NCI-H226 (cell line): ENCODE results near the gene MEGF11.

ENCODE experiments used
- DNase-seq: peaks from one replicate; pipeline ENCODE4 v3.0.0-alpha.2; 2015

Gene MEGF11

GRCh38 chr15:66078929-66079275 lies 174.6 kb downstream of the MEGF11 start:
- DNase-seq, result no peak

DNA sequence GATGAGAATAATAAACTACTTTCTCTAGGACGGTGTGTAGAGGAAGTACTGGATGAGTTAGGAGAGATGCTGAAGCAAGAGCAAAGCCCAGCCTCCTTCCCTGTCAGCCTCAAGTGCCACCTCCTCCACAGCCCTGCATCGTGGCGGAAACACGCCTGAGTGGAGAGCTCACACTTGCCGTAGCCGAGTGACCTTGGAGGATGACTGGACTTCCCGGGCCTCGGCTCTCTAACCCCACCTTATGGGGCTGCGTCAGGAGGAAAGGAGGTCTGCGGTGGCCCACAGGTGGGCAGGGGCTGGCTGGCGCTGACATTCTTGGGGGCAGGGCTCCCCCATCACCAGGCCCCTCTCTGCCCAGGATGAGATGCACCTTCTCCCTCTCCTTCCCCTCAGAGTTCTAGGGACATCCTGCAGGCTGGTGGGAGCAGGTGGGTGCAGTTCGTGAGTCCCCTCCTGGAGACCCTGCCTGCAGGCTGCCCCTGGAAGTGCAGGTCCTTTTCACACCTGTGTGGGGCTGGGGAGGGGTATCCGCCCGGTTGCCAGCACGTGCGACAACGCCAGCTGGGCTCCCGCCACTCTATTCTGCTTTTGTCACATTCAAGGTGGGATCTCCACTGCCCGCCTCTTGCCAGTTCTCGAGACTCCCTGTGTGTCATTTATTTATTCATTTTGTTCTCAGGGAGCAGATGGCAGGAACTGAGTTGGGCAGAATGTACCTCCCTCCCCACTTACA lies 175.2 kb downstream of the MEGF11 start:
- no peak for DNase-seq

DNA sequence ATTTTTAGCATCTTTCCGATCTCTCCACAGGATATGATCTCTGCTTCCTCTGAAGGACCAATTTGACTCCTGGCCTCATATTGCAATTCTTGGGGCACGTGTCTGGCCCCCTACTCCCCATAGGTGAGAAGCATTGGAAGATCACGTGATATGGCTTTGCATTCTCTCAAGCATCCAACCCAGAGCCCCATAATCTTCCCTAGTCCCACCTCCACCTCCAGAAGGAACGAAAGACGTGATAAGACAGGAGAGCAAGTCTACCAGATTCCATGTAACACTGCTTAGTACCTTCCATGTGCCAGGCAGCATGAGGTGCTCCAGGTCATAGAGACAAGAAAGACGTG lies 176.3 kb downstream of the MEGF11 start:
- DNase-seq, result no peak

DNA sequence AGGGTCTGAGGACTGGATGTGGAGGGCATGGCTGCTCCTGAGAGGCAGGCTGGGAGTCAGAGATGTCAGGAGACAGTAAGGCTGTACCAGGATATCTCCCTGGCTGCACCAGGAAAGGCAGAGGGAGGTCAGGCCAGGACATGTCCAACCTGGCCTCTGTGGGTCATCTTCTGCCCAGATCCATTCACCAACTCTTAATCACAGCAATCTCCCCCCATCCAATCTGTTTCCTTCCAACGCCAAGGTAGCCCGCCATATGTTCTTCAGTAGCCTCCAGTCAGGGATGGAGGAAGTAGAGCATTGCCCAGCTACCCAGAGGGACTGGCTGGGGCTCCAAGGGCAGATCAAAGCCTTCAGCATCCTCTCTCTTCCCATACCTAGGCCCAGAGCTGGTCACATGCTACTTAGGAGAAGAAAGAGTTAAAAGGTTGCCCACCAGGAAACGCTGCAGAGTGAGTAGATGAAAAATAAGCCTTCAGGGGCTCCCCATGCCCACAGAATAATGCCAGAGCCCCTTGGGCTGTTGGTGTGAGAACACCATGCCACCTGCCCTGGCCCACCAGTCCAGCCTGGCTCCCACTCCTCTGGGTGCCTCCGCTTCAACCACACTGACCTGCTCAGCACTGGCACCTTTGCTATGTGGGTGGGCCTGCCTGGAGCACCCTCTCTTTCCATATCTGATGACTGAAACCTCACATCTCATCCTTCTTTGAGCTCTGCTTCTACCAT lies 176.8 kb downstream of the MEGF11 start:
- no peak for DNase-seq

DNA sequence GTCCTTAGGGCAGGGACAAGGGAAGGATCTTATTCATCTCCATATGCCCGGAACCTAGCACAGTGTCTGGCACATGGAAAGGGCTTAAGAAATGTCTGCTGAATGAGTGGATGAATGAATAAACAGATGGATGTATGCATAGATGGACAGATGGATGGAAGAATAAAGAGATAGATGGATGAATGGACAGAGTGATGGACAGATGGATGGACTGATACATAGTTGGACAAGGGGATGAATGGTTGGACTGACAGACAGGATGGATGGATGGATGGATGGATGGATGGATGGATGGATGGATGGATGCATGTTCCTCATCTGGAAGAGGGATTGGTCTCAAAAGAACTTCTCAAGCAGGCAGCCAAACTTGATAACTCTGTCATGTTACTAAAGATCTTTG lies 177.6 kb downstream of the MEGF11 start:
- no peak for DNase-seq

DNA sequence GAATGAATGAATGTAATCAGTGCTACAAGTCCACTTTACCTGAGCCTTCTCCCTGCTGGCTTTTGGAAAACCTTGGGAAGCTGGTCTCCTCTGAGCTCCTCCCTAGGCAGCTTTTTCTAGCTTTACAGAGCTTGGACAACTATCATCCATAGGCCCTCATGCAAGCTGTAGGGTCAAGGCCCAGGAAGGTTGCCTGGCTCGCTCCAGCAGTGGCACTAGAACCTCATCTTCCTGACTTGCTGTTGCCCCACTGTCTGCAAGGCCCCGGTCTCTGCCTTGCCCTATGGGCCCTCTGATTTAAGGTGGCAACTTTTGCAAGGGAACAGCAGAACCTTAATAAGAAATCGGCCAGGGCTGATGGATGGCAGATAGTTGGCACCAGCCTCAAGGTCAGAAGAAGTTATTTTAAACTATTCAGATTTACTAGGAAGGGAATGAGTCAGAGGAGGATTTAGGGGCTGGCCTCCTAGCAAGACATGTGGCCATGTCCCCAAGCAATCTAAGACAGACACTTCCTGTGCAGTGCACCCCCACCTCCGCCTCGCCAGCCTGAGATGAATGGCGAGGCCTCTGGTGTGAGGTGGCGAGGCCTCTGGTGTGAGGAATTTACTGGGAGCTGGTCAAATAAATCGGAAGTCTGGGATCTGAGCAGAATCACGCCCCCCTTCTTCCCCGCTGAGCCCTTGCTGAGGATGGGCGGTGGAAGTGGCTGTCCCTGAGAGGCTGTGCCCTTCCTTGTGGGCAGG lies 180.8 kb downstream of the MEGF11 start:
- DNase-seq, result no peak

DNA sequence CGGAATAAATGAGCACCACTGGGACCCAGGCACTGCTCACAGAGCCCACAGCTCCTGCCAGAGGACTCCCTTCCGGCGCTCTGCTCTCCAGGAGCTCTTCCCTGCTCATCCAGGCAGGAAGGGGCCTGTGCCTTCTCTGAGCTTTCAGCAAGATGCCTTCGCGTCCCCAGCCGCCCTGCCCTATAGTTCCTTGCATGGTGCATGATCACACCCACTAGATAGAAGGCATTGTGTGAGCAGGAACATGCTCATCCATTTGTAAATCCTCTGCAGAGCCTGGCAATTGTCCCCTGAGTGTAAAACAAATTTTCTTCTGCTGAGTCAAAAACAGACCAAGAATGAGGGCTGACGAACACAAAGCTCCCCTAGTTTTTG lies 181.6 kb downstream of the MEGF11 start:
- no peak for DNase-seq

DNA sequence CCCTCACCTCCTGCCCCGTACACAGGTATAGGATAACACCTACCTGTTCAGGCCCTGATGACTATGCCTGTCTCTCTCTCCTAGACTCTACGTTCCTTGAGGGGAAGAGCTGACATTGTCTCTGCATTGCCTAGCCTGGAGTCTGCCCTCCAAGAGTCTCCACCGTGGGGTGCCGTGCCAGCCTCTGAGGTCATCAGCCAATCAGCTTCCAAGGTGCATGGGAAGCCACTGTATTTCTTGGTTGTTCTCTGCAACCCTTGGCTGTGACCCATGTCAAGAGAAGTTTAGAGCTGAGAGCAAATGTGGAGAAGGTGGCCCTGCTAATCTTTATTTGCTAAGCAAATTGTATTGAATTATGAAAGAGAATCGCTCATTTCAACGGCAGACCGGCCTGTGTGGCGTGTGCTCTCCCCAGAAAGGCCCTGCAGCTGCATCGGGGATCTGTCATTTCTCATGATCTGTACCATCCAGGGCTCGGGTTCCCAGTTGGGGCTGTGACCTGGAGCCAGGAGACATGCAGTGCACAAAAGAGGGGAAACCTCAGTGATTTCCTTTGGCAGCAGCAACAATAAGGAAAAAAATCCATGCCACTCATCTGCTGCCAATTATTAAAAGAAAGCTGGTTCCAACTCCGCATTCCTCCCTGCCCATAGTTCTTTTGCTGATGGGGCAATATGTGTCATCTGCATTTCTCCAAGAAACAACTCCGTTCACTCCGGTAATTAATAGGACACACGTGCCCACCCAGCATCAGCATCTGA lies 182.2 kb downstream of the MEGF11 start:
- DNase-seq, result no peak

DNA sequence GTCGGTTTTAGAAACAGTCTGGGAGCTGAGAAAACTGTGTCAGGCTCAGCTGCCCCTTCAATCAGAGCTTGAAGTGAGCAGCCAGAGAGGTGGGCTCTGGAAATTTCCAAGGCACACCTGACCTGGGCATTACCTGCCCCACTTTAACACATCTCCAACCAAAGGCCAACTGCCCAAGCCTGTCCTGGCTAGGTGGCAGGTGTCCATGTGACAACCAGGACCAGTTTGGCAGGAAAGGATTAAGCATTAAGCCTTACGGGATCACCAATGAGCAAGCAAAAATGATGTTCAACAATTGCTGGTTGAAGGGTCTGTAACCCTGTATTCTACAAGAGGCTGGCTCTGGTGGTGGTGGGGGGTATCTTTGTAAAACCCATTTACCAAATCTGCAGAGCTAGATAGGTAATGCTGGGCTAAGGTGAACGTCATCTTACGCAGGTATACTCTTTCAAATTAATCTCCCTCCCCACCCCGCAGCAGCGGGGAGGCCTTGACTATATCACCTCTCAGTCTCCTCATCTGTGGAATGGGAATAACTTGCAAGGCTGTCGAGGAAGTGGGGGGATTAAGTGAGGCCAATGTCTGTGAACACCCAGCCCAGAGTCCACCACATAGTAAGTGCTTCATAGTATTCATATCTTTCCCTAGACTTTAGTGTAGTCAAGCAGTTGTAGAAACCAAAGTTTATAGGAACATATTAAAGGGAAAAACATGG lies 183.2 kb downstream of the MEGF11 start:
- DNase-seq, result no peak

GRCh38 chr15:66069751-66070150 lies 183.8 kb downstream of the MEGF11 start:
- no peak for DNase-seq

- DNase-seq, result no peak
These were observed 184.7 kb downstream of the MEGF11 start for GRCh38 chr15:66068801-66069200.

DNA sequence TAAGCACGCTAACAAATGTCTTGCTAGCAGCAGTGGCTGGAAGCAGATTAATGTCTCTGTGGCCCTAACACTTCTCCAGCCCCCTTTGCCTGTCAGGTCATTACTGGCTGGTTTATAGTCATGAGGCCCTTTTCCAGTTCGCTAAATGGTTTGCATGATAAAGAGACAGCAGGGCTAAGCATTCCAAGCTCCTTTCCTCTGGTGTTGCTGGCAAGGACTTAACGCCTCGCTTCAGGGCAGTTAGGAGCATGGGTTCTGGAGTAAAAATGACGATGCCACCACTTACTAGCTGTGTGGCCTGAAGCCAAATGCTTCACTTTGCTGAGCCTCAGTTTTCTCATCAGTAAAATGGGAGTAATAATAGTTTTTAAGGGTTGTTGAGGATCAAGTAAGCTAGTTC lies 185.9 kb downstream of the MEGF11 start:
- no peak for DNase-seq

GRCh38 chr15:66066481-66066880 lies 187.1 kb downstream of the MEGF11 start:
- DNase-seq, result no peak

DNA sequence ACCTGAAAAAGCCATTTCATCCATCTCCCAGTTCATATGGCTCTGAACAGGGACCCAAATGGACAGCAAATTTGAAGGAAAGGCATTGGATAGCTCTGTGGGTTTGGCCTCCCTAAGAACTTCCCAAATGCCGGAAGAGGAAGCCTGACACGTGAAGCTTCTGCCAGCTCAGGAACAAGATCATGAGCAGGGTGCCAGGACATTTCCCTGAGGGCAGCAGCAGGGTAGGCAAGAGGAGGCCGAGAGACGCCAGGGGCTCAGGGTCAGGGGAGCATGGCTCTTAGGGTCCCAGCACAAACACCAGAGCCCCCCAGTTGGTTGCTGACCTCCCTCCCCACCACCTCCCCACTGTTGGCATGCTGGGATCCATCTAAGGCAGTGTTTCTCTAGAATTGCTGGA lies 187.5 kb downstream of the MEGF11 start:
- no peak for DNase-seq

DNA sequence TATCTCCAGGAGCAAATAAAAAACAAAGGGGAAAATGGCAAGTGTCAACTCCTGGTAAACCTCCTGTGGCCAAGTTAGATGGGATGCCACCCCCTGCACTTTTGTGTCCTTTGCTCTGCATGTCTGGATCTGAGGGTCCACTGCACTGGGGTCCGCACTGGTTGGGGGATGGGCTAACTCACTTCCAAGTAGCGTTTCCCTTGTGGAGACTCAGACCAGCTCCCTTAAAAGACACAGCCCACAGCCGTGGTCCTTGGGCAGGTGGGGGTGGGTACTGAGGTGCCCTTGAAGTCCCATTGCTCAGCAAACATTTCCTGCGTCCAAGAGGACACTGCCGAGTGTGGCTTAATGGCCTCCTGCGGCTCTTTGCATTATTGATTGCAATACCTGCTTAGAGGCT lies 188.2 kb downstream of the MEGF11 start:
- no peak for DNase-seq

DNA sequence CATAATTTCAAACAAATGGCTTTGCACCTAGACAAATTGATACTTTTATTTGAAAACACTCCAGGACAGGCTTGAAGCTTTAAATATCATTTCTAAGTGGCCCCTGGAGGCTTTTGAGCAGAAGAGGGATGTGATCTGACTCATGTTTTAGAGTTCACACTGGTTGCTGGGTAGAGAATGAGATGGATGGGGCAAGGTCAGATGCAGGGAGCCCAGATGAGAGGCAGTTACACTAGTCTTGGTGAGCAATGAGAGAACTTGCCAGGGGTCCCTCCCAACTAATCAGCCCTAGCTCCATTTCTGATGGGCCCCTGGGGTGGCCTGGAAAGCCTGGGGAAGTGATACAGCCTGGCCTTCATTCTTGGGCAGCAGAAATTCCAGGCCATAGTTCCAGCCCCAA lies 190.4 kb downstream of the MEGF11 start:
- DNase-seq, result no peak

GRCh38 chr15:66057089-66057488 lies 196.5 kb downstream of the MEGF11 start:
- DNase-seq, result no peak

GRCh38 chr15:66053991-66054390 lies 199.6 kb downstream of the MEGF11 start:
- no peak for DNase-seq

DNA sequence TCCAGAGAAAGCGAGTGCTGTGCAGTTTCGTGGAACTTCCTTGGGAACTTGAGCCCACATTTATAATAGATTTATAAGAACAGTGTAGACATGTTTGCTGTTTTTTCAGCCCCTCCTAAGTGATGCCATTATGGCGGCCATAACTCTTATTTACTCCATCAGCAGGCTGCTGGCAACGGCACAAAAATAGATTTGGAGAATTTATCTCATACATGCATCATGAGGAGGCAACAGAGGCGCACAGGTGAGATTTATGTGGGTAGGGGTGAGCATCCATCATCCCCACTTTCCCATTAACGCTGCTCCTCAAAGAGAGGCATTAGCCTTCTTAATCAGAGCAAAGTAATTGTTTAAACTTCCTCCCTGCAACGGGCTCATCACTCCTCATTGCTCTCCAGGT lies 201.7 kb downstream of the MEGF11 start:
- no peak for DNase-seq

GRCh38 chr15:66050264-66050663 lies 203.3 kb downstream of the MEGF11 start:
- DNase-seq, result no peak

GRCh38 chr15:66049353-66049752 lies 204.2 kb downstream of the MEGF11 start:
- no peak for DNase-seq

GRCh38 chr15:66047321-66048024 lies 206.1 kb downstream of the MEGF11 start:
- no peak for DNase-seq
